Erythroblast (primary cell): Measurements from ENCODE around the gene DERL3.
A peak's percentile ranks its signal among the peaks of the same experiment; 100 is the strongest.
"Not testable (repeated sequence)": the region's sequence is repeated elsewhere in the genome, so short reads cannot be mapped to it uniquely, and the experiment has no call there.

Experiments
- DNase-seq, 2 experiments: peaks; one replicate each; lab custom pipeline; 2025; lab: John Stamatoyannopoulos, UW
- GATA1 ChIP-seq: IDR thresholded peaks from 2 replicates; pipeline ENCODE4 v1.6.1; 2011; ENCODE audit warnings: low read depth, mild to moderate bottlenecking, control low read depth, low read length, moderate library complexity
- POLR2A ChIP-seq: IDR thresholded peaks from 2 replicates; pipeline ENCODE4 v1.6.1; 2011; ENCODE audit warnings: mild to moderate bottlenecking, low read length

Gene DERL3

GRCh38 chr22:23838681-23839468 lies at the start of gene DERL3:
DERL3 (minus strand) TSS chr22:23839006; CDS start chr22:23838987, 19 bp downstream.
- peak; percentile 95 to 98 for DNase-seq
- TF ChIP-seq POLR2A (no peak), GATA1 (no peak)

- DNase-seq, result no peak
- TF ChIP-seq GATA1, result no peak
- no peak for TF ChIP-seq POLR2A
Measured at GRCh38 chr22:23884140-23884539, 45.3 kb upstream of the DERL3 start.

- no peak for TF ChIP-seq GATA1
- no peak for TF ChIP-seq POLR2A
- no peak for DNase-seq
Measured at GRCh38 chr22:23883658-23884057, 44.9 kb upstream of the DERL3 start.

- no peak for DNase-seq
- TF ChIP-seq GATA1 (no peak), POLR2A (no peak)
Measured at GRCh38 chr22:23882370-23882769, 43.6 kb upstream of the DERL3 start.

GRCh38 chr22:23878219-23878618 lies 39.4 kb upstream of the DERL3 start:
- DNase-seq, result no peak

GRCh38 chr22:23877566-23877965 lies 38.8 kb upstream of the DERL3 start:
- no peak for TF ChIP-seq POLR2A
- no peak for TF ChIP-seq GATA1
- DNase-seq, result no peak

More at GRCh38 chr22:23878219-23878618, 39.4 kb upstream of the DERL3 start:
- TF ChIP-seq POLR2A (no peak), GATA1 (no peak)

GRCh38 chr22:23875801-23876200 lies 37.0 kb upstream of the DERL3 start:
- no peak for DNase-seq
- TF ChIP-seq GATA1, result no peak
- no peak for TF ChIP-seq POLR2A

GRCh38 chr22:23874871-23875270 lies 36.1 kb upstream of the DERL3 start:
- DNase-seq, result no peak
- TF ChIP-seq GATA1 (no peak), POLR2A (no peak)

GRCh38 chr22:23868580-23868979 lies 29.8 kb upstream of the DERL3 start:
- DNase-seq, result no peak
- TF ChIP-seq GATA1 (no peak), POLR2A (no peak)

- not testable (repeated sequence) for DNase-seq
Measured at GRCh38 chr22:23864499-23865154, 25.8 kb upstream of the DERL3 start.

GRCh38 chr22:23862103-23862502 lies 23.3 kb upstream of the DERL3 start:
- peak; percentile 55 to 58 for DNase-seq
- TF ChIP-seq POLR2A, result no peak
- TF ChIP-seq GATA1, result no peak

GRCh38 chr22:23860187-23860586 lies 21.4 kb upstream of the DERL3 start:
- not testable (repeated sequence) for DNase-seq

GRCh38 chr22:23859201-23859600 lies 20.4 kb upstream of the DERL3 start:
- DNase-seq, result peak in 1 of 2 experiments; percentile 19
- TF ChIP-seq POLR2A (no peak), GATA1 (no peak)

GRCh38 chr22:23858484-23858815 lies 19.6 kb upstream of the DERL3 start:
- TF ChIP-seq POLR2A, result no peak
- no peak for TF ChIP-seq GATA1
- DNase-seq, result no peak
